ENCODE measurements around the gene SHFL. TPM values are rescaled to one million over a fixed set of nuclear protein-coding genes. Genes with fewer than 3 reads are reported as not detected.
A peak's percentile ranks its signal among the peaks of the same experiment; 100 is the strongest.

SHFL gene
- 100 to 1,000 TPM; 107 to 111 (median 107) TPM for total RNA-seq
- total RNA-seq (2013): 68.8 TPM

- Histone ChIP-seq H3K9me3 (ENCODE audit: control insufficient read depth, insufficient read depth, low read length) (no peaks in the 10 kb centered on the region), H3K36me3 (ENCODE audit: control insufficient read depth, insufficient read depth, low read length) (peaks cover 15% of the 10 kb centered on the region), H3K4me1 (ENCODE audit: control insufficient read depth, insufficient read depth, low read length) (peaks cover 20% of the 10 kb centered on the region), H3K27ac (ENCODE audit: low read length) (peak within 1 kb of the TSS; percentile 87), H3K4me3 (ENCODE audit: low read length) (peak within 1 kb of the TSS; percentile 100), H3K27me3 (ENCODE audit: control insufficient read depth, insufficient read depth, low read length) (no peaks in the 10 kb centered on the region)
- ATAC-seq (peak; percentile 97 to 98 (median 97)), DNase-seq (peak; percentile 87 to 93)
- H3K9me3 Mint-ChIP-seq: no peaks in the 10 kb centered on the region
- H3K4me1 Mint-ChIP-seq: peaks cover 13 to 19% of the 10 kb centered on the region in 2 donors
- H3K4me3 Mint-ChIP-seq: peak within 1 kb of the TSS; percentile 89
- no peak for TF ChIP-seq CTCF (IDR thresholded peaks at IDR 0.05)
- intact Hi-C loops (cut with micrococcal nuclease): loop anchor here (1.0 kb wide), 1 partner anchor 33 kb away; the partner anchor contains the start of gene EIF3G
- peak within 1 kb of the TSS; percentile 82 to 87 for H3K27ac Mint-ChIP-seq
- 4% methylated on average over 81 of the region's 81 CpGs for WGBS (ENCODE audit: insufficient coverage)
- no peaks in the 10 kb centered on the region for H3K27me3 Mint-ChIP-seq (ENCODE audit: low read depth in 2 of 2)
- H3K36me3 Mint-ChIP-seq: no peaks in the 10 kb centered on the region
These were observed at the start of gene SHFL for GRCh38 chr19:10085641-10086590. TSS of gene SHFL (plus strand) at chr19:10086317. CDS start at chr19:10086428, 111 bp downstream.

- Histone ChIP-seq H3K27ac (ENCODE audit: low read length) (no peak overlapping the region), H3K4me3 (ENCODE audit: low read length) (no peak overlapping the region), H3K36me3 (ENCODE audit: control insufficient read depth, insufficient read depth, low read length) (no peaks in the 10 kb centered on the region), H3K27me3 (ENCODE audit: control insufficient read depth, insufficient read depth, low read length) (peaks cover 4% of the 10 kb centered on the region), H3K4me1 (ENCODE audit: control insufficient read depth, insufficient read depth, low read length) (no peaks in the 10 kb centered on the region), H3K9me3 (ENCODE audit: control insufficient read depth, insufficient read depth, low read length) (no peaks in the 10 kb centered on the region)
- H3K36me3 Mint-ChIP-seq: no peaks in the 10 kb centered on the region
- H3K27me3 Mint-ChIP-seq (ENCODE audit: low read depth in 2 of 2): peaks cover 18 to 24% of the 10 kb centered on the region in 2 donors
- ATAC-seq (no peak), DNase-seq (no peak)
- no peaks in the 10 kb centered on the region for H3K9me3 Mint-ChIP-seq
- no peak for TF ChIP-seq CTCF (IDR thresholded peaks at IDR 0.05)
- WGBS (ENCODE audit: insufficient coverage): 80% methylated on average over 5 of the region's 5 CpGs
- no peak overlapping the region for H3K4me3 Mint-ChIP-seq
- intact Hi-C loops (cut with micrococcal nuclease): no loop called here
- H3K27ac Mint-ChIP-seq: no peak overlapping the region
- no peaks in the 10 kb centered on the region for H3K4me1 Mint-ChIP-seq
These were observed 49.5 kb upstream of the SHFL start for GRCh38 chr19:10036601-10037071.

- Histone ChIP-seq H3K27ac (ENCODE audit: low read length) (no peak overlapping the region), H3K4me1 (ENCODE audit: control insufficient read depth, insufficient read depth, low read length) (no peaks in the 10 kb centered on the region), H3K27me3 (ENCODE audit: control insufficient read depth, insufficient read depth, low read length) (peaks cover 4% of the 10 kb centered on the region), H3K9me3 (ENCODE audit: control insufficient read depth, insufficient read depth, low read length) (peaks cover 1% of the 10 kb centered on the region), H3K4me3 (ENCODE audit: low read length) (no peak overlapping the region), H3K36me3 (ENCODE audit: control insufficient read depth, insufficient read depth, low read length) (no peaks in the 10 kb centered on the region)
- Mint-ChIP-seq H3K9me3 (no peaks in the 10 kb centered on the region), H3K4me3 (no peak overlapping the region), H3K4me1 (no peaks in the 10 kb centered on the region), H3K36me3 (no peaks in the 10 kb centered on the region), H3K27ac (no peak overlapping the region), H3K27me3 (ENCODE audit: low read depth in 2 of 2) (peaks cover 13 to 21% of the 10 kb centered on the region in 2 donors)
- 83% methylated on average over 4 of the region's 4 CpGs for WGBS (ENCODE audit: insufficient coverage)
- DNase-seq: no peak
- intact Hi-C loops (cut with micrococcal nuclease): no loop called here
- no peak for TF ChIP-seq CTCF (IDR thresholded peaks at IDR 0.05)
- ATAC-seq: no peak
These were observed 48.8 kb upstream of the SHFL start for GRCh38 chr19:10037367-10037766.

All from natural killer cell (primary cell).